T-helper 1 cell treated with Interleukin-12 subunit alpha and Interleukin-12 subunit beta and Interleukin-4 antibody, amounts not matched to agents 30 μg/mL and 1 μg/mL, for 36 hours (primary cell): ENCODE data around the gene ZNF638.

Experiments used
- H3K27ac Mint-ChIP-seq: one replicate; pipeline ENCODE4 v1.8.0; 2021; ENCODE audit warnings: mild to moderate bottlenecking, mixed read lengths
- H3K27me3 Mint-ChIP-seq: one replicate; pipeline ENCODE4 v1.8.0; 2021; ENCODE audit warnings: low read depth, mixed read lengths
- H3K36me3 Mint-ChIP-seq: one replicate; pipeline ENCODE4 v1.8.0; 2021; ENCODE audit warnings: low read depth, mixed read lengths
- H3K4me1 Mint-ChIP-seq: one replicate; pipeline ENCODE4 v1.8.0; 2021; ENCODE audit warnings: low read depth, mixed read lengths
- H3K4me3 Mint-ChIP-seq: one replicate; pipeline ENCODE4 v1.8.0; 2021; ENCODE audit warnings: mild to moderate bottlenecking, moderate library complexity, mixed read lengths
- H3K9me3 Mint-ChIP-seq: one replicate; pipeline ENCODE4 v1.8.0; 2021; ENCODE audit warnings: mixed read lengths

ZNF638 gene

GRCh38 chr2:71472019-71472418 is 140.4 kb downstream of the ZNF638 start:
- Mint-ChIP-seq H3K4me1 (peaks cover 3% of the 10 kb centered on the region), H3K9me3 (no peaks in the 10 kb centered on the region), H3K4me3 (no peak overlapping the region), H3K36me3 (no peaks in the 10 kb centered on the region), H3K27me3 (peaks cover 48% of the 10 kb centered on the region), H3K27ac (no peak overlapping the region)

DNA sequence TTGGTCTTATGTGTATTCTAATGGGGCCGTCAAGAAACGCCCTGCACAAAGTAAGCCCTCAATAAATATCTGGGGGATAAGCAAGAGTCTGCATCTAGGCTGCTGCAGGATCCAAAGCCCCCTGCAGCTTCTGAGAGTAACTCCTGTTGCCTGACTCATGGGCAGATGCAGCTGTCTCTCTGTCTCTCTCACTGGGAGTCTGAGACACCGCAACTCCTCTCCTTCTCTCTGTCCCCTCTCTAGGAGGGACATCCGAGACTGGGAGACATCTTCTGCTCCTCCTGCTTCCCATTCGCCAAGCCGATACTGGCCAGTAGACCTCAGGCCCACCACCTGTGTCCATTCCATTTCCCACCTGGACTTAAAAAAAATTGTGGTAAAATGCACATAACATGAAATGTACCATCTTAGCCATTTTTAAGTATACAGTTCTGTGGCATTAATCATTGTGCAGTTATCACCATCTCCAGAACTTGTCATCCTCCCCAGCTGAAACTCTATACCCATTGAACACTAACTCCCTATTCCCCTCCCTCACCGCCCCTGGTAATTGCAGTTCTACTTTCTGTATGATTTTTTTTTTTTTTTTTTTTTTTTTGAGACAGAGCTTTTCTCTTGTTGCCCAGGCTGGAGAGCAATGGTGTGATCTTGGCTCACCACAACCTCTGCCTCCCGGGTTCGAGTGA is 141.9 kb downstream of the ZNF638 start:
- no peaks in the 10 kb centered on the region for H3K4me1 Mint-ChIP-seq

GRCh38 chr2:71474116-71474743 is 142.6 kb downstream of the ZNF638 start:
- Mint-ChIP-seq H3K9me3 (no peaks in the 10 kb centered on the region), H3K4me3 (no peak overlapping the region), H3K4me1 (no peaks in the 10 kb centered on the region), H3K27ac (no peak overlapping the region), H3K36me3 (no peaks in the 10 kb centered on the region), H3K27me3 (peaks cover 26% of the 10 kb centered on the region)

More for the DNA sequence above, 141.9 kb downstream of the ZNF638 start:
- Mint-ChIP-seq H3K4me3 (no peak overlapping the region), H3K9me3 (no peaks in the 10 kb centered on the region), H3K36me3 (no peaks in the 10 kb centered on the region), H3K27me3 (peaks cover 34% of the 10 kb centered on the region), H3K27ac (no peak overlapping the region)

GRCh38 chr2:71474744-71475397 is 143.3 kb downstream of the ZNF638 start:
- no peaks in the 10 kb centered on the region for H3K36me3 Mint-ChIP-seq
- peaks cover 22% of the 10 kb centered on the region for H3K27me3 Mint-ChIP-seq
- H3K9me3 Mint-ChIP-seq = no peaks in the 10 kb centered on the region
- H3K4me1 Mint-ChIP-seq = no peaks in the 10 kb centered on the region
- H3K4me3 Mint-ChIP-seq = no peak overlapping the region
- H3K27ac Mint-ChIP-seq = no peak overlapping the region

DNA sequence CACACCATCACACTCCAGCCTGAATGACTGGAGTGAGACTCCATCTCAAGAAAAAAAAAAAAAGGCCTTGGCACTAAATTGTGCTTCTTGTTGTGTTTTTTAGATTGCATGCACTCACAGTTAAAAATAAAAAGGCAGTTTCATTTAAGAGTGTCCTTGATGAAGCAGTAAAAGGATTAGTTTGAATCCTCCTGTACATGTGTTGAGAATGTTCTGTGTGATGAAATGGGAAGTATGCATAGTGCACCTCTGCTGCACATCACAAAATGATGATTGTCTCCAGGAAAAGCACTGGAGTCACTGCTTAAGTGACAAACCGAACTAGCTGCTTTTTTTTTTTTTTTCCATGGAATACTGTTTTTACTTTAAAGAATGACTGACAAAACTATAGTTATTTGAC is 144.9 kb downstream of the ZNF638 start:
- no peaks in the 10 kb centered on the region for H3K4me1 Mint-ChIP-seq
- no peaks in the 10 kb centered on the region for H3K9me3 Mint-ChIP-seq
- H3K4me3 Mint-ChIP-seq = no peak overlapping the region
- peaks cover 16% of the 10 kb centered on the region for H3K27me3 Mint-ChIP-seq
- H3K36me3 Mint-ChIP-seq = no peaks in the 10 kb centered on the region
- no peak overlapping the region for H3K27ac Mint-ChIP-seq

DNA sequence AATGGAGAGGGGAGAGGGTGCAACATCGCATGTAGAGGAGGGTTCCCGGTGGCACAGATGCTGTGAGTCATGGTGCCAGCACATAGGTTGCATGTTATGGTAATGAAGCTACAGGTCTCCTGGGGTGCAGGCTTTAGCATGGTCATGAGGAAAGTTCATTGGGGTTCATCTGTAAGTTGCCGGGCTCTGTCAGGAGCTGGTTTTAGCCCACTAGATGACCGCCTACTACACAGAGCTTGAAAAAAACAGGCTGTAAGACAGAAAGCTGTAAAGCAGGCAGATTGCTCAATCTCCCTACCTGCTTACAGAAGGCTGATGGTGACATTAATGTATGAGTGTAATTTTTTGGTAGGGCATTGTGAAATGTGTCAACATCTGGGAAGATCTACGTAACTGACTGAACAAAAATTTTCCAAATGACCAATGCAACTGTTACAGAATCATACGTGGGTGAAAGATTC is 145.7 kb downstream of the ZNF638 start:
- no peak overlapping the region for H3K4me3 Mint-ChIP-seq
- no peaks in the 10 kb centered on the region for H3K36me3 Mint-ChIP-seq
- H3K27ac Mint-ChIP-seq = no peak overlapping the region
- no peaks in the 10 kb centered on the region for H3K4me1 Mint-ChIP-seq
- H3K27me3 Mint-ChIP-seq = peaks cover 18% of the 10 kb centered on the region
- no peaks in the 10 kb centered on the region for H3K9me3 Mint-ChIP-seq

DNA sequence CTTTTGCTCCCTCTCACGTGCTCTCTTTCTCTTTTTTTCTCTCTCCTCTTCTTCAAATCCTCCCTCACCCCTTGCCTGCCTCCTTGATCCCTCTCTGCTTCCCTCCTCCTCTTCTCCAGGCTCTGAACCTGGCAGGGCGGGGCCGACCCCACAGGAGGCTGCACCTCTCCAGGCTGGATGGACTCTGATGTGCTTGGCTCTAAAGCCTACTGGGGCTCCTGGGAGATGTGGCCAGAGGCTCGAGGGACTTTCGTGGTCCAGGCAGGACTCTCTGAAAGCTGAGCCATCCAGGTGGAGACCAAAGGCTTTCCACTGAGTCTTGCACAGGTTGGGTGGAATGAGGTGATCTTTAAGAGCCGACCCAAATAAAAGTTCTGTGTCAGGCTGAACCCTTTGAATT is 147.2 kb downstream of the ZNF638 start:
- no peak overlapping the region for H3K4me3 Mint-ChIP-seq

GRCh38 chr2:71479261-71479660 is 147.7 kb downstream of the ZNF638 start:
- no peak overlapping the region for H3K4me3 Mint-ChIP-seq
- H3K36me3 Mint-ChIP-seq = no peaks in the 10 kb centered on the region

More for the DNA sequence above, 147.2 kb downstream of the ZNF638 start:
- Mint-ChIP-seq H3K9me3 (no peaks in the 10 kb centered on the region), H3K27ac (no peak overlapping the region), H3K4me1 (no peaks in the 10 kb centered on the region), H3K36me3 (no peaks in the 10 kb centered on the region), H3K27me3 (peaks cover 13% of the 10 kb centered on the region)

GRCh38 chr2:71481111-71481510 is 149.5 kb downstream of the ZNF638 start:
- H3K36me3 Mint-ChIP-seq = no peaks in the 10 kb centered on the region
- no peaks in the 10 kb centered on the region for H3K4me1 Mint-ChIP-seq
- H3K27ac Mint-ChIP-seq = no peak overlapping the region
- no peaks in the 10 kb centered on the region for H3K9me3 Mint-ChIP-seq
- H3K27me3 Mint-ChIP-seq = peaks cover 10% of the 10 kb centered on the region
- no peak overlapping the region for H3K4me3 Mint-ChIP-seq

More at GRCh38 chr2:71479261-71479660, 147.7 kb downstream of the ZNF638 start:
- Mint-ChIP-seq H3K27ac (no peak overlapping the region), H3K27me3 (peaks cover 13% of the 10 kb centered on the region), H3K9me3 (no peaks in the 10 kb centered on the region), H3K4me1 (no peaks in the 10 kb centered on the region)

DNA sequence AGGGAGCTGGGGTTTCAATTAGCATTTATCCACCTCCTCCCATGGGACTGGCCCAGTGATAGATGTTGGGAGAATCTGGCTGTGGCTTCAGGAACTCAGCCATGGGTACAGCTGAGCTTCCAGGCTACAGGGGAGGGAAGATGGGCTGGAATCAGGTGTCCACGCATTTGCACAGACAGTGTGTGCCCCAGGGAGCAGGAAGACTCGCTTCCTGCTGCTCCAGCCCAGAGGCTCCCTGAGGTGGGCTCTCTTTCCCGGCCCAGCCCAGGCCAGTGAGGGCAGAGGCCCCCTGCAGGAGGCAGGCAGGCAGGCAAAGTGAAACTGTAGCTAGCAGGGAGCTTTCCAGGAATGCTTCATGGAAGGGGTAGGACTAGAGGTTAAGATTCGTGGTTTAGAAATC is 150.5 kb downstream of the ZNF638 start:
- no peaks in the 10 kb centered on the region for H3K9me3 Mint-ChIP-seq
- H3K4me1 Mint-ChIP-seq = no peaks in the 10 kb centered on the region
- H3K27me3 Mint-ChIP-seq = peaks cover 4% of the 10 kb centered on the region
- H3K4me3 Mint-ChIP-seq = no peak overlapping the region
- no peaks in the 10 kb centered on the region for H3K36me3 Mint-ChIP-seq
- no peak overlapping the region for H3K27ac Mint-ChIP-seq

GRCh38 chr2:71483246-71483645 is 151.7 kb downstream of the ZNF638 start:
- Mint-ChIP-seq H3K27me3 (peaks cover 4% of the 10 kb centered on the region), H3K4me3 (no peak overlapping the region), H3K4me1 (no peaks in the 10 kb centered on the region), H3K36me3 (no peaks in the 10 kb centered on the region), H3K27ac (no peak overlapping the region), H3K9me3 (no peaks in the 10 kb centered on the region)

GRCh38 chr2:71484354-71484753 is 152.8 kb downstream of the ZNF638 start:
- Mint-ChIP-seq H3K9me3 (no peaks in the 10 kb centered on the region), H3K4me3 (no peak overlapping the region), H3K4me1 (no peaks in the 10 kb centered on the region), H3K36me3 (no peaks in the 10 kb centered on the region), H3K27ac (no peak overlapping the region), H3K27me3 (peaks cover 8% of the 10 kb centered on the region)
